Measurements from ENCODE around the gene BTBD16.

The BTBD16 gene

DNA sequence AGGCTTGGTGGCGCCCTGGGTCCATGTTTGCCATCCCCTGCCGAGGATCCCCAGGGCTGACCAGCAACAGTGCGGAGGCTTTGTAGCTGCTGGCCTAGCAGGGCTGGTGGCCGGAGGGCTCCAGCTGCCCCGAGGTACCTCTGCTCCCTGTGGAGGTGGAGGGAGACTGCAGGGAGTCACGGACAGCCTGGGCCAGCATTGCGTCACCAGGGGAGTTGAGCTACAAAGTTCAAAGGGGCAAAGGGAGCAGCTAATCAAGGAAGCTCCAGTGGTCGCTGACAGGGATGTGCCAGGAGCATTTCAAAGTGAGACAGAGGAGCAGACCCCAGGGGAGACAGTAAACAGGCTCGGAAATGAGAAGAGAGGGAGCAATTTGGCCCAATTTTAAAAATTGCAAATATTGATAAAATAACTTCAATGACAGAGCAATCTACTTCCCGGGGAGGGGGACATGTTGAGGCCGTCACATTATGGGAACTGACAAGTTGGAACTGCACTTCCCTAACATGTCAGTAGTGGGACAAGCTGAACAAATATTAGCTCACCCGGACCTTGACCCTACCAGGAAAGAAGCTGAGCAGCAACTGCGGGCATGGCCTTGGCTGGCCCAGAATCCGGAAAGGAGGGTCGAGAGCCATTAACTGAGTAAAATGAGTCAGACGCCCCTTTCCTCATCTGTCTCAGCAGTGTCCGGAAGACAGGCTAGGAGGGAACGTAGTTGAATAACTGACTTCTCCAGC lies 39.4 kb downstream of the BTBD16 start:
- no peak overlapping the region for H3K4me3 ChIP-seq (replicated peaks; ENCODE audit: low read depth, low read length)
- TF ChIP-seq, protein P1, sequence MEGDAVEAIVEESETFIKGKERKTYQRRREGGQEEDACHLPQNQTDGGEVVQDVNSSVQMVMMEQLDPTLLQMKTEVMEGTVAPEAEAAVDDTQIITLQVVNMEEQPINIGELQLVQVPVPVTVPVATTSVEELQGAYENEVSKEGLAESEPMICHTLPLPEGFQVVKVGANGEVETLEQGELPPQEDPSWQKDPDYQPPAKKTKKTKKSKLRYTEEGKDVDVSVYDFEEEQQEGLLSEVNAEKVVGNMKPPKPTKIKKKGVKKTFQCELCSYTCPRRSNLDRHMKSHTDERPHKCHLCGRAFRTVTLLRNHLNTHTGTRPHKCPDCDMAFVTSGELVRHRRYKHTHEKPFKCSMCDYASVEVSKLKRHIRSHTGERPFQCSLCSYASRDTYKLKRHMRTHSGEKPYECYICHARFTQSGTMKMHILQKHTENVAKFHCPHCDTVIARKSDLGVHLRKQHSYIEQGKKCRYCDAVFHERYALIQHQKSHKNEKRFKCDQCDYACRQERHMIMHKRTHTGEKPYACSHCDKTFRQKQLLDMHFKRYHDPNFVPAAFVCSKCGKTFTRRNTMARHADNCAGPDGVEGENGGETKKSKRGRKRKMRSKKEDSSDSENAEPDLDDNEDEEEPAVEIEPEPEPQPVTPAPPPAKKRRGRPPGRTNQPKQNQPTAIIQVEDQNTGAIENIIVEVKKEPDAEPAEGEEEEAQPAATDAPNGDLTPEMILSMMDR (IDR thresholded peaks at IDR 0.05; ENCODE audit: low read length, missing control alignments) = no peak
- DNase-seq (ENCODE audit: low read depth) = peak; percentile 22

DNA sequence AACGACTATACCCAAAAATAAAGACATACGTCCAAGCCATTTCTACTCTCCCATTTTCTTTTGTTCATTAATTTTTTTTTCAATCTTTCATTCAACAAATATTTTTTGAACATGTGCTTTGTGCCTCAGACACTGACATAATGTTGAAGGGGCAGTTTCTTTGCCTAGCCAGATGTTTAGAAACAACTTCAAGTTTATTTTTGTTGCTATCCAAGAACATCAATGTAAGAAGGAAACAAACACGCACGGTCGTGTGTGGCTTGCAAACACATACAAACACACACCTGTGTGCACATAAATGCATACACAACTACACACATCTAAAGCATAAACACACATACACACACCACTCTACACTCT lies 39.9 kb downstream of the BTBD16 start:
- TF ChIP-seq, protein P1 (IDR thresholded peaks at IDR 0.05; ENCODE audit: low read length, missing control alignments) = no peak
- no peak overlapping the region for H3K4me3 ChIP-seq (replicated peaks; ENCODE audit: low read depth, low read length)
- no peak for DNase-seq (ENCODE audit: low read depth)

DNA sequence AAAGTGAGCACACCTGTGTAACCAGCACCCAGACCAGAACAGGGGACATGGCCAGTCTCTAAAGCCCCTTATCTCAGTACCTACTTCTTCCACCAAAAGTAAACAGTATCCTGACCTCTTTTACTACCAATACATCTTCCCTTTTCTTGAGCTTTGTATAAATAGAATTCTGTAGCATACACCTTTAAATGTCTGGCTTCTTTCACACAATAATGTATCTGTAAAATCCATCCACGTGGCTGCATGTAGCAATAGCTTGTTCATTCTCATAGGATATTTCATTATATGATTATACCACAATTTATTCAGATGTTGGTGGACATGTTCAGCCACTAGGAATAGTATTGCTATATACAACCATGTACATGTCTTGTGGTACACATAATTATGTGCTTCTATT lies 40.6 kb downstream of the BTBD16 start:
- DNase-seq (ENCODE audit: low read depth) = no peak
- no peak overlapping the region for H3K4me3 ChIP-seq (replicated peaks; ENCODE audit: low read depth, low read length)
- TF ChIP-seq, protein P1 (IDR thresholded peaks at IDR 0.05; ENCODE audit: low read length, missing control alignments) = no peak

DNA sequence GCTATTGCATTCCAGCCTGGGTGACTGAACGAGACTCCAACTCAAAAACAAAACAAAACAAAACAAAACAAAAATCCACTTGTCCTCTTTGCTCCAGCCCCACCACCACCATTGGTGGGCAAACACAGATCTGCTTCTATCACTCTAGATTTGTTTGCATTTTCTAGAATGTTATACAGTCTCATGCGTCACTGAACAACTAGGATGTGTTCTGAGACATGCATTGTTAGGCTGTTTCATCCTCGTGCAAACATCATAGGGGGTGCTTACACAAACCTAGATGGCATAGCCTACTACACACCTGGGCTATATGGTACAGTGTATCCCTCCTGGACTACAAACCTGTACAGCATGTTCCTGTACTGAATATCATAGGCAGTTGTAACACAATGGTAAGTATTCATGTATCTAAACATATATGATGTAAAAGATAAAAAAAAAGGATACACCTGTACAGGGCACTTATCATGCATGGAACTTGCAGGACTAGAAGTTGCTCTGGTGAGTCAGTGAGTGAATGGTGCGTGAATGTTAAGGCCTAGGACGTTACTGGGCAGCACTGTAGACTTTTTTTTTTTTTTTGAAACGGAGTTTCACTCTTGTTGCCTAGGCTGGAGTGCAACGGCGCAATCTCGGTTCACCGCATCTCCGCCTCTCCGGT lies 45.3 kb downstream of the BTBD16 start:
- TF ChIP-seq, protein P1 (IDR thresholded peaks at IDR 0.05; ENCODE audit: low read length, missing control alignments) = no peak
- DNase-seq (ENCODE audit: low read depth) = no peak
- no peak overlapping the region for H3K4me3 ChIP-seq (replicated peaks; ENCODE audit: low read depth, low read length)

DNA sequence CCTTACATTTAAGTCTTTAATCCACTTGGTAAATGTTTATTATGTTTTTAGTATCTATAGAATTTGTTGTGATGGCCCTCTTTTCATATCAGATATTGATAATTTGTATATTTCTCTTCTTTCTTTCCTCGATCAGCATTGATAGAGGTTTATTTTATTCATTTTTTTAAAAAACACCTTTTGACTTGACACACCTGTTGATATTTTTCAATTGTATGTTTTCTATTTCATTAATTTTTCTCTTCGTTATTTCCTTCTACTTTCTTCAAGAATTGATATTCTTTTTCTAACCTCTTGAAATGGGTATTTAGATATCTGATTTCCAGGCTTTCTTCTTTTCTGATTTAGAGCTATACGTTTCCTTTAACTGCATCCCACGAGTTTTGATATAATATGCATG lies 50.9 kb downstream of the BTBD16 start:
- TF ChIP-seq, protein P1 (IDR thresholded peaks at IDR 0.05; ENCODE audit: low read length, missing control alignments) = no peak
- no peak overlapping the region for H3K4me3 ChIP-seq (replicated peaks; ENCODE audit: low read depth, low read length)
- no peak for DNase-seq (ENCODE audit: low read depth)

DNA sequence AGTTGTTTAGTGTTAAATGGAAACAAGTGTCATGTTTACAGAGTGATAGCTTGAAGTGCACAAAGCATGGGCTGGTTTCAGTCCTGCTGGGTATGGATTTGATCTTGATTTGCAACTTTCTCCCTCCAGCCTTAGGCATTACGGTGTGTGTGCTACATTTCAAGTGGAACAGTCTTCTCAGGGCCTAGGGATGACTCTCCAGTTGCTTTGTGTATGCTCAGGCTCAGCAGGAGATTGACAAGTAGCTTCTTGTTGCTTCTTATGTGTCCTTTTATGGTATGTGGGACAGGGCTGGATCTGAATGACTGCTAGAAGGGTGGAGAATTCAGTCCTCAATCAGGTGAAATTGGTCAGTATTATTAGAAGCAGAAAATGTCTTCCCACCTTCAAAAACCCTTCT lies 52.1 kb downstream of the BTBD16 start:
- H3K4me3 ChIP-seq (replicated peaks; ENCODE audit: low read depth, low read length) = no peak overlapping the region
- TF ChIP-seq, protein P1 (IDR thresholded peaks at IDR 0.05; ENCODE audit: low read length, missing control alignments) = no peak
- no peak for DNase-seq (ENCODE audit: low read depth)

Measured in fibroblast of pulmonary artery (primary cell).